Measurements from ENCODE around the gene JAK1.

DNA sequence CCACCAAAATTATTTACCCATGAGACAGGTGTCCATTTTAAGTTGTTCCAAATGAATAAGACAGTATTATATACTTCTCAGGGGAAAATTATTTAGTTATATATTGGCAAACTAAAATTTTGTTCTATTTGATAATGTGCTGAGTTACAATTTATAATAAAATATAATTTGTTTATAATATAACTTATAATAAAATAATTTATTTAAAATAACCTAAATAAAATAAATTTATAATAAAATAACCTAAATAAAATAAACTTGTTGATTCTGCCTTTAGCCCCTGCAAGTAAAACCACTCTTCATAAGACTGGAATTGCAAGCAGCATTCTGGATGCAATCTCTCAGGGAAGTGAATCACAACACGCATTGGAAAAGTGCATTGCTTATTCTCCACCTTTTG is 151.9 kb downstream of the JAK1 start:
- TF ChIP-seq, protein P1, sequence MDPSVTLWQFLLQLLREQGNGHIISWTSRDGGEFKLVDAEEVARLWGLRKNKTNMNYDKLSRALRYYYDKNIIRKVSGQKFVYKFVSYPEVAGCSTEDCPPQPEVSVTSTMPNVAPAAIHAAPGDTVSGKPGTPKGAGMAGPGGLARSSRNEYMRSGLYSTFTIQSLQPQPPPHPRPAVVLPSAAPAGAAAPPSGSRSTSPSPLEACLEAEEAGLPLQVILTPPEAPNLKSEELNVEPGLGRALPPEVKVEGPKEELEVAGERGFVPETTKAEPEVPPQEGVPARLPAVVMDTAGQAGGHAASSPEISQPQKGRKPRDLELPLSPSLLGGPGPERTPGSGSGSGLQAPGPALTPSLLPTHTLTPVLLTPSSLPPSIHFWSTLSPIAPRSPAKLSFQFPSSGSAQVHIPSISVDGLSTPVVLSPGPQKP (IDR thresholded peaks at IDR 0.05; ENCODE audit: low read depth, low read length): no peak
- TF ChIP-seq CTCF (IDR thresholded peaks at IDR 0.05): no peak
